HG03354 (cell line): ENCODE measurements around the gene AMDHD2.
"Not testable (repeated sequence)": the region's sequence is repeated elsewhere in the genome, so short reads cannot be mapped to it uniquely, and the experiment has no call there.

Experiments
- ATAC-seq: cut with Tn5 transposase; IDR thresholded peaks from one replicate; pipeline ENCODE4 v1.9.1; 2021; ENCODE audit warnings: mild to moderate bottlenecking; ENCODE audit not compliant: unreplicated experiment, poor library complexity, severe bottlenecking

AMDHD2 gene

GRCh38 chr16:2531371-2531695, 11.2 kb downstream of the AMDHD2 start, which contains the start of gene CEMP1:
Gene CEMP1 (minus strand): TSS chr16:2531408. CDS start chr16:2531073, 335 bp downstream.
- peak; percentile 2 for ATAC-seq

DNA sequence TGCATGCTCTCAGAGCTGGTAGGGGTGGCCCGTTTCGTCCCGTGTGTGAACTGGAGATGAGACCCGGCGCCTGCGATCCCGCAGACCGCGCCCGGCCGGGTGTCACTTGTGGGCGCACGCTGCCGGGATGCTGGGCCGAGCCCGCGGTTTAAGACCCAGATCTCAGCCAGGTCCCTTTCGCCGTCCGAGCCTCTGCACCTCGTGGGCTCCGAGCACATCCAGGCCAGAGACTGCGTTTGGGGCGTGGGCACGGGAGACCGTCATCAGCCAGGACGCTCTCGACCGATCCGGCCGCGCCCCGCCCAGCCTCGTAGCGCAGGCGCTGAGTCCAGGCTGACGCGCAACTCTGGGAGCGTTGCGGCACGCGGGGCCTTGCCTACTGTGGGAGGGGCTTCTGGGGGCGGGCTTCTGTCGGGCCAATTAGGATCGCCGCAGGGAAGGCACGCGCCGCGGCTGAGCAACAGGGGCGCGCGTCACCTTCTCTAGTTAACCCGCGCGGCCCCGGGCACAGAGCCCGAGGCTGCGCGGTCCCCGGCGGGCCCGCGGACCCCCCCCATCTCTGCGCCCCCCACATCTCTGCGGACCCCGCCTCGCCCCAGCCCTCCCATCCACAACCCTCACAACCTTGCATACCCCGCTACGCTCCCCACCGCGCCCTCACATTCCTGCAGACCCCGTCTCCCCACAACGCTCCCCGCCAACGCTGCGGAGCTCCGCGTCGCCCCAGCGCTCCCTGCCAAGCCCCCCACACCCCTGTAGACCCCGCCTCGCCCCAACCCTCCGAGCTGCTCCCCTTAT, 11.7 kb downstream of the AMDHD2 start:
- ATAC-seq: peak; percentile 84

DNA sequence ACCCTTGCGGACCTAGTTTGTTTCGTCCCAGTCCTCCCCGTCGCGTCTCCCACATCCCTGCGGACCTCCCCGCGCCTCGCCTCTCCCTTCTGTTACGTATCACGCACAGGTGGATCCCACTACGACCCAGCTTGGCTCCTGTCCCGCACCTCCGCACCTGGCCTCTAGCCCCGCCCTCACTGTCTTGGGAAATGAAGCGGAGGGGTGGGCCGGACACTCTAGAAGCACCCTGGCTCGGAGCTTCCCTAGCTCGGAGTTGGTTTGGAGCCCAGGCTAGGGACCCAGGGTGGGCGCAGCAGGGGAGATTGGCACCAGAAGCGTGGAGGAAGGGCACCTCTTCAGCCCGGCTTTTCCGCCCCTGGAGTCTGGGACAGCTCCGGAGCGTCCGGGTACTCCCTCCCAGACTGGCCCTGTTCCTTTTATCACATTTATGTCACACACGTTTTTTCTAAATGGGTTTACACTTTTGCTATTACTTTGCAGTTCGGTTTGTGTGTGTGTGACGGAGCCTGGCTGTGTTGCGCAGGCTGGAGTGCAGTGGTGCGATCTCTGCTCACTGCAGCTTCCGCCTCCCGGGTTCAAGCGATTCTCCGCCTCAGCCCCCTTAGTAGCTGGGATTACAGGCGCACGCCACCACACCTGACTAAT, 12.4 kb downstream of the AMDHD2 start:
- no peak for ATAC-seq

GRCh38 chr16:2533142-2533755, 13.1 kb downstream of the AMDHD2 start:
- not testable (repeated sequence) for ATAC-seq

- ATAC-seq: no peak
Measured at GRCh38 chr16:2533912-2534311, 13.7 kb downstream of the AMDHD2 start.

DNA sequence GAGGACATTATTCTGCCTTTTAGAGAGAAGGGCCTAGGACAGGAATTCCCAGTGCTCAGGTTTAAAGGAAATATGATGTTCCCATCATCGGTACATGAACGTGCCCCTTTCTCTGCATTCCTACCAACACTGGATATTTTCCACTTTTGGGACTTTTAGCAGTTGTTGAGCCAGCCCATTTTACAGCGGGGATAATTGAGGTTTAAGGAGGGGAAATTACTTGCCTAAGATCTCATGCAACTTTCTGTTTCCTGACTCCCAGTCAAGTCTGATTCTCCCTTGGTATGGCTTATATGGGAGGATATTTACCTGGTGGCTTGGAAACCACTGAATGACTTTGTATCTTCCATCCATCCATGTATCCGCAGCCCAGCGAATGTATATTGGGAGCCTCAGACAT, 14.2 kb downstream of the AMDHD2 start:
- ATAC-seq: not testable (repeated sequence)

DNA sequence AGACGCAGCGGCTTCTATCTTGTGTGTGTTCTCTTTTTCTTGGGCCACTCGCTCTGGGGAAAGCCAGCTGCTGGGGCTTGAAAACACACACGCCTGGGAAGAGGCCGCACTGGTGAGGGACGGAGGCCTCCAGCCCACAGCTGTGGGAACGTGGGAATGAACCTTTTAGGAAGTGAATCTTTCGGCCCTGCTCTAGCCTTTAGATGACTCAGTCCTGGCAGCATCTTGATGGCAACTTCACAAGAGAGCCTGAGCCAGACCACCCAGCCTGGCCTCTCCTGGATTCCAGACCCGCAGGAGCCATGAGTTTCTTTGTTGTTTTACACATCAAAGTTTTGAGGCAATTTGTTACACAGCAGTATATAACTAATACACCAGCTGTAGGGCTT, 15.4 kb downstream of the AMDHD2 start:
- ATAC-seq: no peak

- peak; percentile 83 for ATAC-seq
Measured at GRCh38 chr16:2537451-2538379, 17.5 kb downstream of the AMDHD2 start, which contains the start of gene PDPK1. Gene PDPK1 (plus strand): TSS chr16:2538021. CDS start chr16:2538113, 92 bp downstream.

- not testable (repeated sequence) for ATAC-seq
Measured at GRCh38 chr16:2539192-2539844, 19.1 kb downstream of the AMDHD2 start.

GRCh38 chr16:2539845-2540458, 19.8 kb downstream of the AMDHD2 start:
- ATAC-seq: not testable (repeated sequence)

DNA sequence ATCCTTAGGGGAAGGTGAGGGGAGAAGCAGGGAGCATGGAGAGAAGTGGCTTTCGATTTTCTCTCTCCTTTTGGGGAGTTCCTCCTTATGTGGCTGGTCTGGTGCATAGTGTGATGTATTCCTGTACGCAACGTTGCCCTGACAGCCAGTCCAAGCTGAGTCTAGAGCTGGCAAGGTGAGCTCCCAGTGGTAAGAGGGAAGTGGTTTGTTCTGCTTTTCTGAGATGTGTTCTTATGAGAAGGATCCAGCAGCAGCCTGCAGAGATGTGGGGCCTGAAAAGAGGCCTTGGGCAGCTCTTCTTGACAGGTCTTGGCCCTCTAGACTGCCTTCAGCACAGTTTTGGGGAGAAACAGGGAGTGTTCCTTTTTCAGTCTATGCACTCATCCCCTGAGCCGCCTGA, 20.7 kb downstream of the AMDHD2 start:
- ATAC-seq: not testable (repeated sequence)

DNA sequence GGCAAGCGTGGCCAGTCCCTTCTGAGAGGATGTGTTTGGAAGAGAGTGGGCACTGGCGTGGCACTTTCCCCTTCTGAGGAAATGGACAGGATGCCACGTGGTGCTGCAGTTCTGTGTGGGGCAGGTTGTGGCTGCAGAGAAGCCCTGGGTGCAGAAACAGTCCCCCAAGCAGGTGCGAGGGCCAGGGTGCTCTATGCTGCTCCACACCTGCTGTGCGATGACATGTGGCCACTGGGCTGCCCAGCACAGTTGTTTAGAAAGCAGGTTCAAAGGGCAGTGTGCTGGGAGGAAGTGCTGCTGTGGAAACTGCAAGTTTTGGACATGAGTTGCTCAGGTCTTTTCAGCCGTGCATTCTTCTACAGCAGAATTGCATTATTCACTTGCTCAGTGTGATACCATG, 21.2 kb downstream of the AMDHD2 start:
- ATAC-seq: not testable (repeated sequence)

DNA sequence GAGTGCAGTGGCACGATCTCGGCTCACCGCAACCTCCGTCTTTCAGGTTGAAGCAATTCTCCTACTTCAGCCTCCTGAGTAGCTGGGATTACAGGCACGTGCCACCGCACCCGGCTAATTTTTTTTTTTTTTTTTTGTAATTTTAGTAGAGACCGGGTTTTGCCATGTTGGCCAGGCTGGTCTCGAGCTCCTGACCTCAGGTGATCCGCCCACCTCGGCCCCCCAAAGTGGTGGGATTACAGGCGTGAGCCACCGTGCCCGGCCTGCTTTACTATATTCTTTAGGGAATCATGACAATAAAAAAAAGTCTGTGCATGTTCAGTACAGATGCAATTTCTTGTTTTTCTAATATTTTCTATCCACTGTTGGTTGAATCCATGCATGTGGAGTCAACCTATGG, 23.6 kb downstream of the AMDHD2 start:
- ATAC-seq: not testable (repeated sequence)

GRCh38 chr16:2550283-2550878, 30.2 kb downstream of the AMDHD2 start:
- ATAC-seq: not testable (repeated sequence)

DNA sequence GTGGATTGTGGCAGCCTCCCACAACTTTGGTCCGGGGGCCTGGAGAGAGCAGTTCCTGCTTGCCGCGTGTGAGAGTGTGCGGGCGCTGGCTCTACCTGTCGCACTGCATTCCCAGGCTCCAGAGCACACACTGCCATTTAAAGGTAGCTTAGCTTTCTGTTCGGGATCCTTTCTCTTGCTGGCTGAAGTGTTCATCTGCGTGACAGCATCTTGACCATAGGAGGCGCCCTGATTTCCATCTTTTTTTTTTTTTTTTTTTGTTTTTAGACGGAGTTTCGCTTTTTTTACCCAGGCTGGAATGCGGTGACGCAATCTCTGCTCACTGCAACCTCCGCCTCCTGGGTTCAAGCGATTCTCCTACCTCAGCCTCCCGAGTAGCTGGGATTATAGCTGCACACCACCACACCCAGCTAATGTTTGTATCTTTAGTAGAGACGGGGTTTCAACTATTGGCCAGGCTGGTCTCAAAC, 31.3 kb downstream of the AMDHD2 start:
- ATAC-seq: not testable (repeated sequence)

DNA sequence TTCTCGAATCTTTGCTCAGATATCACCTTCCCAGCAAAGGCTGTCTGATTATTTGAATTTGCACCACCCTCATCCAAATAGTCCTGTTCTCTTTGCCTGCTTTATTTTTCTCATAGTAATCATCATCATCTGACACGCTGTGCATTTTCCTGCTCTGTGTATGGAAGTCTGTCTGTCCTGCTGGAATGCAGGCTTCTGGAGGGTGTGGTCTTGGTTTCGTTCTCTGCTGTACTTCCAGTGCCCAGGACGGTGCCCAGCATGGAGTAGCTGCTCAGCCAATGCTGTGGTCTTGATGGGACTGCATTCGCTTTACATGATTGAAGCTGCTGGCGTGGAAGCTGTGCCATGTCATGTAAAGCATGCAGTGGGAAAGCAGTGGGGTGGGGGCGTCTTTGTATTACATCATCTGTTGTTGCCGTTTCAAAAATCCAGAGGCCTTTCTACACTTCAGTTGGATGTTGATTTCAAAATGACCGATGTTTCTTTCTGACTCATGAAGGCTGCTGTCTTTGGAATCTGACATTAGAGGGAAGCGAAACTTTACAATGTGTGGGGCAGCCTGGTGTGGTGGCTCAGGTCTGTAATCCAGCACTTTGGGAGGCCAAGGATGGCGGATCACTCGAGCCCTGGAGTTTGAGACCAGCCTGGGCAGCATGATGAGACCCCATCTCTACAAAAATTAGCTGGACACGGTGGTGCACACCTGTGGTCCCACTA, 34.7 kb downstream of the AMDHD2 start:
- ATAC-seq: not testable (repeated sequence)

DNA sequence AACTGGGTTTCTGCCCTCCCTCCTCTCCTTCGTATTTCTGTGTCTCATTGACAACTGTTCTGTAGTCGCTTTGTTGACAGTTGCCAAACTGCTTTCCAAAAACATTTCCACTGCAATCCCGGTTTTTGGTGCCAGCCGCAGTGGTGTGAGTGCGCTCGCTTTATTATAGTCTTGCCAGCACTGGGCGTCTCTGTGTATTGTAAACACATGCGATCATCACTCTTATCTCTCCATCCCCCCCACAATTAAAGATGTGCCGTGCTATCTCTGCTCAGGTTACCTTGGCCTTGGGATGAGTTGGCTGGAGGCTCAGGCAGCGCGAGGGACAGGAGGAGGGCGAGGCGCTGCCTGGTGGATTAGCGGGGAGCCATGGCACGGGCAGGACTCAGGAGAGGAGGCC, 37.0 kb downstream of the AMDHD2 start:
- not testable (repeated sequence) for ATAC-seq
